Immature natural killer cell (primary cell): ENCODE data around the gene ACOX1. TPM values are rescaled to one million over a fixed set of nuclear protein-coding genes. Genes with fewer than 3 reads are reported as not detected.

ENCODE experiments used
- DNase-seq, 3 donors: peaks; one replicate each; pipeline ENCODE4 v3.0.0; 2022; ENCODE audit warnings: mixed read lengths in 1 of 3
- H3K27ac Mint-ChIP-seq, 6 donors: one replicate each; pipeline ENCODE4 v1.8.0; 2020; ENCODE audit warnings: mixed read lengths in 6 of 6, mild to moderate bottlenecking in 5 of 6, inconsistent platforms in 4 of 6, moderate library complexity in 3 of 6
- H3K27me3 Mint-ChIP-seq, 3 donors: one replicate each; pipeline ENCODE4 v1.8.0; 2020 to 2021; ENCODE audit warnings: low read depth in 3 of 3, mild to moderate bottlenecking in 3 of 3, mixed read lengths in 3 of 3, moderate library complexity in 3 of 3, inconsistent platforms in 1 of 3
- H3K36me3 Mint-ChIP-seq, 3 donors: one replicate each; pipeline ENCODE4 v1.8.0; 2020; ENCODE audit warnings: mixed read lengths in 3 of 3, inconsistent platforms in 2 of 3, mild to moderate bottlenecking in 2 of 3
- H3K4me1 Mint-ChIP-seq, 2 donors: one replicate each; pipeline ENCODE4 v1.8.0; 2020; ENCODE audit warnings: inconsistent platforms in 2 of 2, mild to moderate bottlenecking in 2 of 2, mixed read lengths in 2 of 2, moderate library complexity in 1 of 2
- H3K4me3 Mint-ChIP-seq, 5 donors: one replicate each; pipeline ENCODE4 v1.8.0; 2020; ENCODE audit warnings: mild to moderate bottlenecking in 5 of 5, mixed read lengths in 5 of 5, inconsistent platforms in 3 of 5, moderate library complexity in 3 of 5
- H3K9me3 Mint-ChIP-seq, 6 donors: one replicate each; pipeline ENCODE4 v1.8.0; 2020; ENCODE audit warnings: mild to moderate bottlenecking in 6 of 6, mixed read lengths in 6 of 6, inconsistent platforms in 4 of 6, moderate library complexity in 3 of 6
- polyA plus RNA-seq, 3 donors: library from polyadenylated mRNA; unstranded; fragments of 300-500 nt; fragmentation: Illumina TruSeq; gene quantifications; one replicate each; pipeline ENCODE4 v1.2.3, GENCODE V29; 2021

The ACOX1 gene
- polyA plus RNA-seq, 3 donors from 2014 or later: 16.1 to 23.9 (median 19.1) TPM

- Mint-ChIP-seq H3K36me3 (no peaks in the 10 kb centered on the region), H3K27ac (no peak overlapping the region), H3K27me3 (peaks cover 0 to 2% (median 0%) of the 10 kb centered on the region in 3 donors), H3K4me1 (peaks cover 0 to 1% of the 10 kb centered on the region in 2 donors), H3K9me3 (peaks cover 0 to 2% (median 0%) of the 10 kb centered on the region in 6 donors), H3K4me3 (no peak overlapping the region)
- DNase-seq: no peak
Observed at GRCh38 chr17:75910699-75911098, 68.3 kb downstream of the ACOX1 start.

- H3K36me3 Mint-ChIP-seq: no peaks in the 10 kb centered on the region
- peaks cover 0 to 5% (median 0%) of the 10 kb centered on the region in 3 donors for H3K27me3 Mint-ChIP-seq
- peaks cover 0 to 2% (median 0%) of the 10 kb centered on the region in 6 donors for H3K9me3 Mint-ChIP-seq
- H3K4me1 Mint-ChIP-seq: peaks cover 0 to 4% of the 10 kb centered on the region in 2 donors
- no peak for DNase-seq
- no peak overlapping the region for H3K4me3 Mint-ChIP-seq
- H3K27ac Mint-ChIP-seq: no peak overlapping the region
Observed at GRCh38 chr17:75909812-75910274, 69.1 kb downstream of the ACOX1 start.

- H3K27me3 Mint-ChIP-seq: peaks cover 0 to 5% (median 0%) of the 10 kb centered on the region in 3 donors
- peaks cover under 1 to 5% of the 10 kb centered on the region in 2 donors for H3K4me1 Mint-ChIP-seq
- peak overlapping the region in 2 of 6 donors; percentile 49 to 76 for H3K27ac Mint-ChIP-seq
- DNase-seq: no peak
- H3K4me3 Mint-ChIP-seq: peak overlapping the region in 1 of 5 donors; percentile 25
- H3K36me3 Mint-ChIP-seq: no peaks in the 10 kb centered on the region
- peaks cover 0 to 2% (median 0%) of the 10 kb centered on the region in 6 donors for H3K9me3 Mint-ChIP-seq
Observed at GRCh38 chr17:75909051-75909811, 69.7 kb downstream of the ACOX1 start.

GRCh38 chr17:75908201-75908600 is 70.8 kb downstream of the ACOX1 start:
- H3K27ac Mint-ChIP-seq: peak overlapping the region in 1 of 6 donors; percentile 46
- peaks cover 6 to 9% of the 10 kb centered on the region in 2 donors for H3K4me1 Mint-ChIP-seq
- H3K36me3 Mint-ChIP-seq: no peaks in the 10 kb centered on the region
- H3K27me3 Mint-ChIP-seq: peaks cover 0 to 5% (median 0%) of the 10 kb centered on the region in 3 donors
- peaks cover 0 to 2% (median 0%) of the 10 kb centered on the region in 6 donors for H3K9me3 Mint-ChIP-seq
- no peak for DNase-seq
- H3K4me3 Mint-ChIP-seq: no peak overlapping the region

GRCh38 chr17:75906143-75906884 is 72.7 kb downstream of the ACOX1 start:
- H3K27me3 Mint-ChIP-seq: peaks cover 0 to 5% (median 0%) of the 10 kb centered on the region in 3 donors
- DNase-seq: no peak
- peaks cover 0 to 2% (median 0%) of the 10 kb centered on the region in 6 donors for H3K9me3 Mint-ChIP-seq
- peaks cover 6 to 9% of the 10 kb centered on the region in 2 donors for H3K4me1 Mint-ChIP-seq
- no peaks in the 10 kb centered on the region for H3K36me3 Mint-ChIP-seq
- peak overlapping the region in 3 of 5 donors; percentile 33 to 49 (median 41) for H3K4me3 Mint-ChIP-seq
- peak overlapping the region in 4 of 6 donors; percentile 16 to 45 (median 38) for H3K27ac Mint-ChIP-seq

- H3K36me3 Mint-ChIP-seq: no peaks in the 10 kb centered on the region
- peaks cover 6 to 9% of the 10 kb centered on the region in 2 donors for H3K4me1 Mint-ChIP-seq
- H3K9me3 Mint-ChIP-seq: no peaks in the 10 kb centered on the region
- peak; percentile 96 to 98 (median 97) for DNase-seq
- H3K4me3 Mint-ChIP-seq: peak within 1 kb of the TSS; percentile 84 to 92 (median 89)
- H3K27me3 Mint-ChIP-seq: peaks cover 0 to 5% (median 0%) of the 10 kb centered on the region in 3 donors
- peak within 1 kb of the TSS; percentile 80 to 93 (median 84) for H3K27ac Mint-ChIP-seq
Observed at GRCh38 chr17:75904749-75905521, 74.0 kb downstream of the ACOX1 start, which contains the start of gene MRPL38. MRPL38 (minus strand) TSS chr17:75904884; CDS start chr17:75904875, 9 bp downstream.

- Mint-ChIP-seq H3K9me3 (no peaks in the 10 kb centered on the region), H3K27ac (no peak overlapping the region), H3K4me3 (no peak overlapping the region), H3K27me3 (peaks cover 0 to 3% (median 3%) of the 10 kb centered on the region in 3 donors), H3K4me1 (peaks cover 10 to 14% of the 10 kb centered on the region in 2 donors), H3K36me3 (peaks cover 0 to 3% (median 0%) of the 10 kb centered on the region in 3 donors)
- no peak for DNase-seq
Observed at GRCh38 chr17:75902406-75902805, 76.6 kb downstream of the ACOX1 start.

GRCh38 chr17:75901727-75902126 is 77.2 kb downstream of the ACOX1 start:
- no peak overlapping the region for H3K27ac Mint-ChIP-seq
- H3K27me3 Mint-ChIP-seq: peaks cover 0 to 3% (median 3%) of the 10 kb centered on the region in 3 donors
- DNase-seq: no peak
- no peaks in the 10 kb centered on the region for H3K9me3 Mint-ChIP-seq
- no peak overlapping the region for H3K4me3 Mint-ChIP-seq
- H3K4me1 Mint-ChIP-seq: peaks cover 12 to 14% of the 10 kb centered on the region in 2 donors
- peaks cover 0 to 3% (median 0%) of the 10 kb centered on the region in 3 donors for H3K36me3 Mint-ChIP-seq

GRCh38 chr17:75900691-75901533 is 78.1 kb downstream of the ACOX1 start:
- H3K4me1 Mint-ChIP-seq: peaks cover 13 to 16% of the 10 kb centered on the region in 2 donors
- H3K27me3 Mint-ChIP-seq: peaks cover 0 to 3% (median 3%) of the 10 kb centered on the region in 3 donors
- H3K4me3 Mint-ChIP-seq: no peak overlapping the region
- peaks cover 0 to 3% (median 0%) of the 10 kb centered on the region in 3 donors for H3K36me3 Mint-ChIP-seq
- no peaks in the 10 kb centered on the region for H3K9me3 Mint-ChIP-seq
- DNase-seq: no peak
- H3K27ac Mint-ChIP-seq: no peak overlapping the region

GRCh38 chr17:75899767-75900468 is 79.0 kb downstream of the ACOX1 start:
- peaks cover 0 to 3% (median 0%) of the 10 kb centered on the region in 3 donors for H3K36me3 Mint-ChIP-seq

GRCh38 chr17:75899353-75899752 is 79.6 kb downstream of the ACOX1 start:
- H3K27ac Mint-ChIP-seq: no peak overlapping the region

More at GRCh38 chr17:75899767-75900468, 79.0 kb downstream of the ACOX1 start:
- no peak for DNase-seq
- H3K27ac Mint-ChIP-seq: no peak overlapping the region
- no peaks in the 10 kb centered on the region for H3K9me3 Mint-ChIP-seq
- H3K4me1 Mint-ChIP-seq: peaks cover 22 to 23% of the 10 kb centered on the region in 2 donors
- no peak overlapping the region for H3K4me3 Mint-ChIP-seq
- peaks cover 0 to 3% (median 0%) of the 10 kb centered on the region in 3 donors for H3K27me3 Mint-ChIP-seq

GRCh38 chr17:75898791-75899190 is 80.2 kb downstream of the ACOX1 start:
- Mint-ChIP-seq H3K27me3 (peaks cover 0 to 4% (median 2%) of the 10 kb centered on the region in 3 donors), H3K36me3 (peaks cover 0 to 3% (median 0%) of the 10 kb centered on the region in 3 donors), H3K4me3 (peak overlapping the region in 1 of 5 donors; percentile 29)

More at GRCh38 chr17:75899353-75899752, 79.6 kb downstream of the ACOX1 start:
- no peaks in the 10 kb centered on the region for H3K9me3 Mint-ChIP-seq
- DNase-seq: no peak
- H3K27me3 Mint-ChIP-seq: peaks cover 0 to 3% (median 0%) of the 10 kb centered on the region in 3 donors
- H3K4me3 Mint-ChIP-seq: no peak overlapping the region
- peaks cover 0 to 3% (median 0%) of the 10 kb centered on the region in 3 donors for H3K36me3 Mint-ChIP-seq
- H3K4me1 Mint-ChIP-seq: peaks cover 23 to 24% of the 10 kb centered on the region in 2 donors

More at GRCh38 chr17:75898791-75899190, 80.2 kb downstream of the ACOX1 start:
- Mint-ChIP-seq H3K9me3 (no peaks in the 10 kb centered on the region), H3K4me1 (peaks cover 22 to 24% of the 10 kb centered on the region in 2 donors), H3K27ac (no peak overlapping the region)
- no peak for DNase-seq
